Osteocyte (in vitro differentiated cells): ENCODE results near the gene CNTFR. TPM values are rescaled to one million over a fixed set of nuclear protein-coding genes. Genes with fewer than 3 reads are reported as not detected.

ENCODE experiments used
- DNase-seq: peaks from one replicate; pipeline ENCODE4 v3.0.0; 2021; ENCODE audit warnings: mixed read lengths; ENCODE audit not compliant: unreplicated experiment; ENCODE audit errors: extremely low spot score
- H3K27ac Mint-ChIP-seq: one replicate; pipeline ENCODE4 v1.8.0; 2021; ENCODE audit warnings: mild to moderate bottlenecking, mixed read lengths; ENCODE audit not compliant: unreplicated experiment
- H3K27me3 Mint-ChIP-seq: one replicate; pipeline ENCODE4 v1.8.0; 2021; ENCODE audit warnings: mixed read lengths; ENCODE audit not compliant: unreplicated experiment
- H3K36me3 Mint-ChIP-seq: one replicate; pipeline ENCODE4 v1.8.0; 2021; ENCODE audit warnings: mixed read lengths; ENCODE audit not compliant: unreplicated experiment
- H3K4me1 Mint-ChIP-seq: one replicate; pipeline ENCODE4 v1.8.0; 2021; ENCODE audit warnings: mixed read lengths; ENCODE audit not compliant: unreplicated experiment
- H3K4me3 Mint-ChIP-seq: one replicate; pipeline ENCODE4 v1.8.0; 2021; ENCODE audit warnings: mild to moderate bottlenecking, moderate library complexity, mixed read lengths; ENCODE audit not compliant: unreplicated experiment
- H3K9me3 Mint-ChIP-seq: one replicate; pipeline ENCODE4 v1.8.0; 2021; ENCODE audit warnings: mixed read lengths; ENCODE audit not compliant: unreplicated experiment
- total RNA-seq: library from RNA; stranded (reverse); gene quantifications from 2 replicates; pipeline ENCODE4 v1.2.1, GENCODE V29; 2021
- TF ChIP-seq, protein P1 (sequence below): fragments of 200-600 bp; sonication (generic); IDR thresholded peaks from 2 replicates; pipeline ENCODE4 v1.5.0; 2021; ENCODE audit warnings: antibody characterized with exemption, mild to moderate bottlenecking, moderate library complexity

CNTFR gene
- total RNA-seq, 1 donor from 2014 or later: not detected

DNA sequence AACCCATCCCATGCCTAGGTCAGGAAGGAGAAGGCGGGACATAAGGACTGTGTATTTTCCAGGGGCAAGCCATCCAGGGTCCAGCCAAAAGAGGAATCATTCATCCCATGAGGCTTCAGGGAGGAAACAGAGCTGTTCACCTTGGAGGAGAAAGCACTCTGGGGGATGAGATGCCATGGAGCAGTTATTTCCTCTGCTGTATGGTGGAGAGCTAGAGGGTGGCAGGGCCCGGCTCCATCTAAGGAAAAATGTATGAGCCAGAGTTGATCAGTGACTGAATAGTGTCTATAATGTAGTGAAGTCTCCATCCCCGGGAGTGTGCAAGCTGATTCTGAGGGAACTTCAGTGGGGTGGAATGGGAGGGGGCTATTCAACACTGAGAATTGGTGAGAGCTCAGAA, 74.7 kb downstream of the CNTFR start:
- DNase-seq: no peak
- peaks cover 51% of the 10 kb centered on the region for H3K27me3 Mint-ChIP-seq
- H3K4me3 Mint-ChIP-seq: no peak overlapping the region
- TF ChIP-seq, protein P1, sequence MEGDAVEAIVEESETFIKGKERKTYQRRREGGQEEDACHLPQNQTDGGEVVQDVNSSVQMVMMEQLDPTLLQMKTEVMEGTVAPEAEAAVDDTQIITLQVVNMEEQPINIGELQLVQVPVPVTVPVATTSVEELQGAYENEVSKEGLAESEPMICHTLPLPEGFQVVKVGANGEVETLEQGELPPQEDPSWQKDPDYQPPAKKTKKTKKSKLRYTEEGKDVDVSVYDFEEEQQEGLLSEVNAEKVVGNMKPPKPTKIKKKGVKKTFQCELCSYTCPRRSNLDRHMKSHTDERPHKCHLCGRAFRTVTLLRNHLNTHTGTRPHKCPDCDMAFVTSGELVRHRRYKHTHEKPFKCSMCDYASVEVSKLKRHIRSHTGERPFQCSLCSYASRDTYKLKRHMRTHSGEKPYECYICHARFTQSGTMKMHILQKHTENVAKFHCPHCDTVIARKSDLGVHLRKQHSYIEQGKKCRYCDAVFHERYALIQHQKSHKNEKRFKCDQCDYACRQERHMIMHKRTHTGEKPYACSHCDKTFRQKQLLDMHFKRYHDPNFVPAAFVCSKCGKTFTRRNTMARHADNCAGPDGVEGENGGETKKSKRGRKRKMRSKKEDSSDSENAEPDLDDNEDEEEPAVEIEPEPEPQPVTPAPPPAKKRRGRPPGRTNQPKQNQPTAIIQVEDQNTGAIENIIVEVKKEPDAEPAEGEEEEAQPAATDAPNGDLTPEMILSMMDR: no peak
- H3K27ac Mint-ChIP-seq: no peak overlapping the region
- no peaks in the 10 kb centered on the region for H3K9me3 Mint-ChIP-seq
- no peaks in the 10 kb centered on the region for H3K4me1 Mint-ChIP-seq
- H3K36me3 Mint-ChIP-seq: no peaks in the 10 kb centered on the region

GRCh38 chr9:34514401-34514800, 75.1 kb downstream of the CNTFR start:
- Mint-ChIP-seq H3K27ac (no peak overlapping the region), H3K4me3 (no peak overlapping the region), H3K27me3 (peaks cover 54% of the 10 kb centered on the region), H3K9me3 (no peaks in the 10 kb centered on the region), H3K36me3 (no peaks in the 10 kb centered on the region), H3K4me1 (no peaks in the 10 kb centered on the region)
- no peak for DNase-seq
- TF ChIP-seq, protein P1: no peak

GRCh38 chr9:34513567-34514214, 75.8 kb downstream of the CNTFR start:
- no peak overlapping the region for H3K4me3 Mint-ChIP-seq
- H3K27me3 Mint-ChIP-seq: peaks cover 55% of the 10 kb centered on the region
- no peak overlapping the region for H3K27ac Mint-ChIP-seq
- DNase-seq: no peak
- no peaks in the 10 kb centered on the region for H3K4me1 Mint-ChIP-seq
- H3K9me3 Mint-ChIP-seq: no peaks in the 10 kb centered on the region
- TF ChIP-seq, protein P1: no peak
- no peaks in the 10 kb centered on the region for H3K36me3 Mint-ChIP-seq

DNA sequence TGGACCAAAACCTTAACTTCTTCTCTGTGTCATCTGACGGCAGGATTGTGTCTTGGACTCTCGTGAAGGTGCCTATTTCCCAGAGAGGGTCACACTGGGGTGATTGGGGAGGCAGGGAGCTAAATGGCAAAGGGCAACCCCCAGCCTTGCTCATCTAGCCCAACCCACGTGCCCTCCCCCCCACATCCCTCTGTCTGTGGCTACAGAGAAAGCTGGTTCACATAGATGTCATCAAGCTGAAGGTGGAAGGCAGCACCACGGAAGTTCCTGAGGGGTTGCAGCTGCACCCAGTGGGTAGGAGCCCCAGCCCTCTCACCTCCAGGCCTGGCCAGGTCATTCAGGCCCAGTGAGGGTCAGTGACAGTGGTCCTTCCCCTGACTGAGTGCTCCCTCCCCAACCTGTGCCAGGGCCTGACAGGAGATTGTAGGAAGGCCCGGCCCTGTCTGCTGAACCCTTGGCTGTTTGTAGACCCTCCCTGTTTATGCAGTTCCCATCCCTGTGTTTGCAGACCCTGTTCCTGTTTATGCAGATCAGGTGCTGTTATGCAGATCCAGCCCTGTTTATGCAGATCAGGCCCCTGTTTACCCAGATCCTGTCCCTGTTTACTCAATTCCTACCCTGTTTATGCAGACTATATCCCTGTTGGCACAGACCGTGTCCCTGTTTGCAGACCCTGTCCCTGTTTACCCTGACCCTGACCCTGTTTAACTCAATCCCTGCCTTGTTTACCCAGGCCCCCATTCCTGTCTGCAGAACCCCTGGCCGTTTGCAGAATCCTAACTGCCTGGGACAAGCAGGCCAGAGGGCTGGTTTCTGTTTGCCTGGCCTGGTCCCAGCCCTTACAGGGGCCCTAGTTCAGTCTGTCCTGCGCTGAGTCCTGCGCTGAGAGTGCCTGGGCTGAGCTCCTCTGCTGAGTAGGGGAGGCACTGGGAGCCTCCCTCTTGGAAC, 77.1 kb downstream of the CNTFR start:
- no peak overlapping the region for H3K27ac Mint-ChIP-seq
- H3K9me3 Mint-ChIP-seq: no peaks in the 10 kb centered on the region
- no peaks in the 10 kb centered on the region for H3K36me3 Mint-ChIP-seq
- DNase-seq: no peak
- H3K4me1 Mint-ChIP-seq: no peaks in the 10 kb centered on the region
- TF ChIP-seq, protein P1: no peak
- H3K27me3 Mint-ChIP-seq: peaks cover 55% of the 10 kb centered on the region
- H3K4me3 Mint-ChIP-seq: no peak overlapping the region
